ENCODE measurements around the gene PIK3R3.

DNA sequence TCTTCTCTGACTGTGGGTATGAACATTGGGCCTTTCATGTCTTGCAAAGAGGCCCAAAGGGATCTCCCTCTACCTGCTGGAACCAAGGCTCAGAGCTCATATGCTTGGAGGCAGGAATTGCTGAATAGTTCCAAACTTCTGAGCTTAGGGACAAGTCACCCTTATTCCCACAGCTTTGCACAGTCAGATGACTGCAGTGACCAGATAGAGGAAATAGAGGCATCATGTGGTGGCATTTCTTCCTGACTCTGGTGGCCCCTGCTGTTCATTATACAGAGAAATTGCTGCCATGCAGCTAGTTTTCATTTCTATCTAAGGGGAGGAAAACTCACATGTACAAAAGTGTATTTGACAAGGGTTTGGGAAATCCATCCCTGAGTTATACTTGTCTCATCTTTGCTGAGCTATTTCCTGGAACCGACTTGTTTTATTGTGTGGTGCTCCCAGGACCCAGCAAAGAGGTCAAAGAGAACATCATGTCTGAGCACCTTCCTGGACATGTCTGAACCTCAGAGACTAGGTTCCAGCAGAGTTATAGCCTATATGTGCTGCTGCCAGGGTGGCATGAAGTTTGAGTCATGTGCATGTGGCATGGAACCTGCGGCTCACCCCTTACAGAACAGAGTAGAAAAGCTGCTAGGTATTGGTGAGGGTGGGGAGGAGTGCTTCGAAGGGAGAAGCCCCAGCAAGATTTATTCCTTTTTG, 131.2 kb downstream of the PIK3R3 start:
- TF ChIP-seq MAX (IDR thresholded peaks at IDR 0.05; ENCODE audit: insufficient read depth, insufficient read length) (no peak), POLR2A (IDR thresholded peaks at IDR 0.05; ENCODE audit: low read depth, low read length) (no peak), GATA2 (IDR thresholded peaks at IDR 0.05; ENCODE audit: insufficient read depth, insufficient read length, low read depth, low read length) (no peak), POLR2AphosphoS5 (IDR thresholded peaks at IDR 0.05; ENCODE audit: insufficient read depth, low read depth, low read length) (no peak), CTCF (IDR thresholded peaks at IDR 0.05; ENCODE audit: extremely low read depth in 1 of 2, insufficient read depth in 1 of 2, low read depth in 1 of 2, low read length in 2 of 2) (no peak), EZH2 (IDR thresholded peaks at IDR 0.05; ENCODE audit: borderline replicate concordance, low read depth, low read length, severe bottlenecking) (no peak)
